CD4-positive, alpha-beta T cell treated with Interleukin-6 for 4 hours (primary cell): Measurements from ENCODE around the gene CD200.
A peak's percentile ranks its signal among the peaks of the same experiment; 100 is the strongest.

Experiments
- DNase-seq: peaks from one replicate; pipeline ENCODE4 v3.0.0-alpha.2; 2020; ENCODE audit warnings: mixed read lengths

The CD200 gene

GRCh38 chr3:112333381-112334317, 693 bp downstream of the CD200 start:
- DNase-seq = peak; percentile 19

GRCh38 chr3:112334691-112335433, 1.9 kb downstream of the CD200 start:
- DNase-seq = no peak

- DNase-seq = no peak
Observed at GRCh38 chr3:112335434-112335781, 2.5 kb downstream of the CD200 start.

GRCh38 chr3:112338021-112338726, 5.2 kb downstream of the CD200 start:
- no peak for DNase-seq

GRCh38 chr3:112338727-112339056, 5.7 kb downstream of the CD200 start:
- DNase-seq = no peak

GRCh38 chr3:112339134-112339533, 6.2 kb downstream of the CD200 start:
- no peak for DNase-seq

- DNase-seq = no peak
Observed at GRCh38 chr3:112339609-112340008, 6.7 kb downstream of the CD200 start.

- no peak for DNase-seq
Observed at GRCh38 chr3:112341386-112341785, 8.4 kb downstream of the CD200 start.

GRCh38 chr3:112345681-112346080, 12.7 kb downstream of the CD200 start:
- no peak for DNase-seq

GRCh38 chr3:112346491-112347122, 13.7 kb downstream of the CD200 start:
- DNase-seq = no peak

- no peak for DNase-seq
Observed at GRCh38 chr3:112348943-112349342, 16.0 kb downstream of the CD200 start.

GRCh38 chr3:112349557-112349956, 16.6 kb downstream of the CD200 start:
- DNase-seq = no peak

GRCh38 chr3:112350018-112350810, 17.3 kb downstream of the CD200 start:
- no peak for DNase-seq

- DNase-seq = no peak
Observed at GRCh38 chr3:112351036-112351435, 18.1 kb downstream of the CD200 start.

- no peak for DNase-seq
Observed at GRCh38 chr3:112351823-112352222, 18.9 kb downstream of the CD200 start.

- no peak for DNase-seq
Observed at GRCh38 chr3:112352720-112353119, 19.8 kb downstream of the CD200 start.

- DNase-seq = no peak
Observed at GRCh38 chr3:112353365-112353764, 20.4 kb downstream of the CD200 start.

GRCh38 chr3:112354642-112355306, 21.8 kb downstream of the CD200 start:
- no peak for DNase-seq

GRCh38 chr3:112355307-112355687, 22.3 kb downstream of the CD200 start:
- no peak for DNase-seq

GRCh38 chr3:112357930-112358780, 25.2 kb downstream of the CD200 start:
- DNase-seq = peak; percentile 57

GRCh38 chr3:112360561-112360960, 27.6 kb downstream of the CD200 start:
- no peak for DNase-seq
